ENCODE data around the gene MC1R. TPM values are rescaled to one million over a fixed set of nuclear protein-coding genes. Genes with fewer than 3 reads are reported as not detected.

MC1R gene
- total RNA-seq, result 10 to 100 TPM in 2 of 4 donors, 1 to 10 TPM in 2; 3.6 to 29.3 (median 8.9) TPM

DNA sequence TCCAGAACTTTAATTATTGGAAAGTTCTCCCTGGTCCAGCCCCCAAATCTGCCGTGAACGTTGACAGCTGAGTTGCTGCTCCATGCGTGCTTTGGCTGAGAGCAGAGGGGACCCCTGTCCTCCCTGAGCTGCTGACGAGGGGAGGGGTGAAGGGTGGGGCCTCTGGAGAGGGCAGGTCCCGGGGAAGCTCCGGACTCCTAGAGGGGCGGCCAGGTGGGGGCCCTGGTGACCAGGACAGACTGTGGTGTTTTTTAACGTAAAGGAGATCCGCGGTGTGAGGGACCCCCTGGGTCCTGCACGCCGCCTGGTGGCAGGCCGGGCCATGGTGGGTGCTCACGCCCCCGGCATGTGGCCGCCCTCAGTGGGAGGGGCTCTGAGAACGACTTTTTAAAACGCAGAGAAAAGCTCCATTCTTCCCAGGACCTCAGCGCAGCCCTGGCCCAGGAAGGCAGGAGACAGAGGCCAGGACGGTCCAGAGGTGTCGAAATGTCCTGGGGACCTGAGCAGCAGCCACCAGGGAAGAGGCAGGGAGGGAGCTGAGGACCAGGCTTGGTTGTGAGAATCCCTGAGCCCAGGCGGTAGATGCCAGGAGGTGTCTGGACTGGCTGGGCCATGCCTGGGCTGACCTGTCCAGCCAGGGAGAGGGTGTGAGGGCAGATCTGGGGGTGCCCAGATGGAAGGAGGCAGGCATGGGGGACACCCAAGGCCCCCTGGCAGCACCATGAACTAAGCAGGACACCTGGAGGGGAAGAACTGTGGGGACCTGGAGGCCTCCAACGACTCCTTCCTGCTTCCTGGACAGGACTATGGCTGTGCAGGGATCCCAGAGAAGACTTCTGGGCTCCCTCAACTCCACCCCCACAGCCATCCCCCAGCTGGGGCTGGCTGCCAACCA is at the start of gene MC1R:
Gene MC1R, plus strand, starts transcription at position 410 of the 895 bp plus-strand sequence. Its CDS starts 397 bp downstream, at position 807.
- H3K36me3 ChIP-seq, result no peaks in the 10 kb centered on the region
- H3K9me3 ChIP-seq, result no peaks in the 10 kb centered on the region
- DNase-seq (ENCODE audit: low spot score in 2 of 2), result peak; percentile 71 to 72
- TF ChIP-seq, protein P1, sequence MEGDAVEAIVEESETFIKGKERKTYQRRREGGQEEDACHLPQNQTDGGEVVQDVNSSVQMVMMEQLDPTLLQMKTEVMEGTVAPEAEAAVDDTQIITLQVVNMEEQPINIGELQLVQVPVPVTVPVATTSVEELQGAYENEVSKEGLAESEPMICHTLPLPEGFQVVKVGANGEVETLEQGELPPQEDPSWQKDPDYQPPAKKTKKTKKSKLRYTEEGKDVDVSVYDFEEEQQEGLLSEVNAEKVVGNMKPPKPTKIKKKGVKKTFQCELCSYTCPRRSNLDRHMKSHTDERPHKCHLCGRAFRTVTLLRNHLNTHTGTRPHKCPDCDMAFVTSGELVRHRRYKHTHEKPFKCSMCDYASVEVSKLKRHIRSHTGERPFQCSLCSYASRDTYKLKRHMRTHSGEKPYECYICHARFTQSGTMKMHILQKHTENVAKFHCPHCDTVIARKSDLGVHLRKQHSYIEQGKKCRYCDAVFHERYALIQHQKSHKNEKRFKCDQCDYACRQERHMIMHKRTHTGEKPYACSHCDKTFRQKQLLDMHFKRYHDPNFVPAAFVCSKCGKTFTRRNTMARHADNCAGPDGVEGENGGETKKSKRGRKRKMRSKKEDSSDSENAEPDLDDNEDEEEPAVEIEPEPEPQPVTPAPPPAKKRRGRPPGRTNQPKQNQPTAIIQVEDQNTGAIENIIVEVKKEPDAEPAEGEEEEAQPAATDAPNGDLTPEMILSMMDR (IDR thresholded peaks at IDR 0.05), result peak in 1 of 2 donors; percentile 24
- TF ChIP-seq POLR2A (IDR thresholded peaks at IDR 0.05), result no peak
- H3K27me3 ChIP-seq, result peaks cover 33% of the 10 kb centered on the region
- H3K27ac ChIP-seq, result no peak within 1 kb of the TSS
- H3K4me3 ChIP-seq, result peak within 1 kb of the TSS; percentile 34
- WGBS, result 9% methylated on average over 11 of the region's 23 CpGs
- H3K4me1 ChIP-seq, result peaks cover 52% of the 10 kb centered on the region

DNA sequence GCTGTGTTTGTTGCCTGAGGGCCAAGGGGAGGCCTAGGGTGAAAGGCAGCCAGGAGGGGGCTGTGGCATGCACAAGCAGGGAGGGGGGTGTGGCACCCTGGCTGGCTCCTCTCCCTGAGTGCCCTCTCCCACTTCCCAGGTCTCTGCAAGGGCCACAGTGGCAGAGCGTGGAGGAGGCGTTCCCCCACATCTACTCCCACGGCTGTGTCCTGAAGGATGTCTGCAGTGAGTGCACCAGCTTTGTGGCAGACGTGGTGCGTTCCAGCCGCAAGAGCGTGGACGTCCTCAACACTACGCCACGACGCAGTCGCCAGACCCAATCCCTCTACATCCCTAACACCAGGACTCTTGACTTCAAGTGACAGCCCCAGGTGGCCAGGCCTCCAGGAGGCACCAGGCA is 48.8 kb upstream of the MC1R start:
- no peak for DNase-seq (ENCODE audit: low spot score in 2 of 2)
- Histone ChIP-seq H3K4me1 (peaks cover 18% of the 10 kb centered on the region), H3K27ac (no peak overlapping the region), H3K27me3 (no peaks in the 10 kb centered on the region), H3K9me3 (no peaks in the 10 kb centered on the region), H3K36me3 (no peaks in the 10 kb centered on the region), H3K4me3 (no peak overlapping the region)
- TF ChIP-seq POLR2A (IDR thresholded peaks at IDR 0.05) (no peak), EP300 (IDR thresholded peaks at IDR 0.05) (no peak), POLR2AphosphoS5 (IDR thresholded peaks at IDR 0.05) (no peak)
- TF ChIP-seq, protein P1 (IDR thresholded peaks at IDR 0.05), result no peak
- WGBS, result 97% methylated on average over 11 of the region's 12 CpGs

DNA sequence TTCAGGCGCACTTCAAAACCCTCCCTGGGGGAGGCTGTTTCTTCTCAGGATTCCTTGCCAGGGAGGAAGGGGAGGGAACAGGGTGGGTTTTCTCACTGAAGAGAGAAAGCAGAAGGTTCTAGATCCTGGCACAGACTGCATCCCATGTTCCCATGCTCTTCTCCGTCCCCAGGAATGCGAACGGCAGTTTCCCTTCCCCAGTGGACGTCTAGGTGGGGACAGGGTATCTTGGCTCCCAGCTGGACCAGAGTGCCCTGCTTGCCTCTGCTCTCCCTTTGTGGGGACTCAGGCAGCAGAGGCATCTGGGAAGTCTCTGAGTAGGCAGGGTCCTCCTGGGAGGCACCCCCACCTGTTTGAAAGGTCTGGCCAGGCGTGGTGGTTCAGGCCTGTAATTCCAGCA is 48.2 kb upstream of the MC1R start:
- TF ChIP-seq EP300 (IDR thresholded peaks at IDR 0.05), result no peak
- no peaks in the 10 kb centered on the region for H3K27me3 ChIP-seq
- 84% methylated on average over 5 of the region's 6 CpGs for WGBS
- no peaks in the 10 kb centered on the region for H3K9me3 ChIP-seq
- peaks cover 18% of the 10 kb centered on the region for H3K4me1 ChIP-seq
- no peak for DNase-seq (ENCODE audit: low spot score in 2 of 2)
- no peak overlapping the region for H3K27ac ChIP-seq
- H3K4me3 ChIP-seq, result no peak overlapping the region
- no peaks in the 10 kb centered on the region for H3K36me3 ChIP-seq

DNA sequence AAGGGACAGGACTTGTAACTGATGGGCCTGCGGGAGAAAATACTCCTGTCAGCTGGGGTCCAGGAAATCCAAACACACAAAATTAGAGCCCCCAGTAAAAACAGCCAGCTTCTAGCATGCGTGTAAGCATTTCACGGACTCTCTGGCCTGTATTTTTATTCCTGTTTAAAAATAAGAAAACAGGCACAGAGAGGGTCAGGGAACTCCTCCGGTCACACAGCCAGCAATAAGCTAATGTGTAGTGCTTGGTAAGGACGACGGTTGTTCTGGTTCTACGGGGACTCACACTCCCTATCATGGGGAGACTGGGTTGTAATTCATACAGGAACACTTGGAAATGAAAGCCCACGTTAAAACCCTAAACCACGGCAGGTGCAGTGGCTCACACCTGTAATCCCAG is 46.8 kb upstream of the MC1R start:
- Histone ChIP-seq H3K4me1 (peaks cover 18% of the 10 kb centered on the region), H3K27me3 (no peaks in the 10 kb centered on the region), H3K36me3 (peaks cover 3% of the 10 kb centered on the region), H3K9me3 (no peaks in the 10 kb centered on the region), H3K27ac (no peak overlapping the region), H3K4me3 (no peak overlapping the region)
- DNase-seq (ENCODE audit: low spot score in 2 of 2), result no peak
- TF ChIP-seq, protein P1 (IDR thresholded peaks at IDR 0.05), result no peak
- TF ChIP-seq POLR2AphosphoS5 (IDR thresholded peaks at IDR 0.05) (no peak), POLR2A (IDR thresholded peaks at IDR 0.05) (no peak), EP300 (IDR thresholded peaks at IDR 0.05) (no peak)
- WGBS, result 87% methylated on average over 9 of the region's 9 CpGs

DNA sequence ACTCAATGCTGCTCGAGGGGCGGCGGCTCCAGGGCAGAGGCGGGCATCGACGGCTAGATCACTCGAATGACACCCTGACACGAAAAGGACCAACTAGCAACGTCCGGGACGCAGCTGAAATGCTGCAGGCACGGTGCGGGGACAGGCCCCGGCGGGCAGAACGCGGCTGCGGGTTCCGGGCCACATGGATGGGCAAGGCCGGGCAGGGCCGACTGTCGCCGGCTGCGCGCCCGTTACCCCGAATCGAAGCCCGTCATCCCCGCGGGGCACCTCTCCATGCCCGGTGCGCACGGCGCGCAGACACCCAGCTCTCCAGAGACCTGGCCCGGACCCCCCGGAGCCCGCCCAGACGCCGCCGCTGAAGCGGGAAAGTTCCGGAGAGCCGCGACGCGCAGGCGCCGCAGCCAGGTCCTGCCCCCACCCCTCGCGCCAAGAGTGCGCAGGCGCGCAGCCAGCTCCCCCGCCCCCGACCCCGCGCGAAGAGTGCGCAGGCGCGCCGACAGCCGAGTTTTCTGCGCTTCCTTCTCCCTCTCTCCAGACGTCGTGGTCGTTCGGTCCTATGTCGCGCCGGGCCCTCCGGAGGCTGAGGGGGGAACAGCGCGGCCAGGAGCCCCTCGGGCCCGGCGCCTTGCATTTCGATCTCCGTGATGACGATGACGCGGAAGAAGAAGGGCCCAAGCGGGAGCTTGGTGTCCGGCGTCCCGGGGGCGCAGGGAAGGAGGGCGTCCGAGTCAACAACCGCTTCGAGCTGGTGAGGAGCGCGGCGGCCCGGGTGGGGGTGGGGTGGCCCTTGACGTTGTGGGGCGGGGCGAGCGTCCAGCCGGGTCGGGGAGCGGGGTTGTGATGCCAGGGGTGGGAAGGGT is 45.3 kb upstream of the MC1R start, which contains the start of gene TCF25:
Gene TCF25, plus strand, starts transcription at position 484 of the 863 bp plus-strand sequence. Its CDS starts 76 bp downstream, at position 560.
- H3K4me1 ChIP-seq, result peaks cover 18% of the 10 kb centered on the region
- H3K36me3 ChIP-seq, result peaks cover 3% of the 10 kb centered on the region
- no peaks in the 10 kb centered on the region for H3K9me3 ChIP-seq
- TF ChIP-seq POLR2AphosphoS5 (IDR thresholded peaks at IDR 0.05) (peak in 1 of 3 donors; percentile 53), EP300 (IDR thresholded peaks at IDR 0.05) (no peak), POLR2A (IDR thresholded peaks at IDR 0.05) (peak in 1 of 2 donors; percentile 66)
- TF ChIP-seq, protein P1 (IDR thresholded peaks at IDR 0.05), result no peak
- peak within 1 kb of the TSS; percentile 80 for H3K4me3 ChIP-seq
- DNase-seq (ENCODE audit: low spot score in 2 of 2), result peak; percentile 89
- H3K27ac ChIP-seq, result peak within 1 kb of the TSS; percentile 100
- no peaks in the 10 kb centered on the region for H3K27me3 ChIP-seq
- WGBS, result under 1% methylated on average over 28 of the region's 104 CpGs
